PFSK-1 (cell line): ENCODE data around the gene TRIM54.

Experiments
- FOXP2 ChIP-seq: optimal IDR thresholded peaks from 2 replicates; pipeline ENCODE3; 2011; ENCODE audit warnings: borderline replicate concordance, control low read depth, inconsistent platforms; ENCODE audit not compliant: insufficient read depth; ENCODE audit errors: extremely low read length, extremely low read depth
- POLR2AphosphoS5 ChIP-seq: IDR thresholded peaks from 2 replicates; pipeline ENCODE4 v1.6.1; 2012; ENCODE audit warnings: low read depth, mild to moderate bottlenecking, control low read depth, low read length, moderate library complexity
- REST ChIP-seq, 2 experiments: IDR thresholded peaks; 2 replicates each; pipeline versions ENCODE4 v1.6.1 to v1.8.0; 2011 to 2012; ENCODE audit warnings: low read depth in 2 of 2, low read length in 2 of 2, control low read depth in 1 of 2, inconsistent platforms in 1 of 2, mild to moderate bottlenecking in 1 of 2, moderate library complexity in 1 of 2; ENCODE audit not compliant: insufficient read depth in 1 of 2
- SIN3A ChIP-seq: IDR thresholded peaks from 2 replicates; pipeline ENCODE4 v1.6.1; 2012; ENCODE audit warnings: mild to moderate bottlenecking, low read length, moderate library complexity, borderline replicate concordance; ENCODE audit not compliant: insufficient read depth
- TAF1 ChIP-seq: IDR thresholded peaks from 2 replicates; pipeline ENCODE4 v1.6.1; 2012; ENCODE audit warnings: low read length, control low read depth, borderline replicate concordance; ENCODE audit not compliant: insufficient read depth

The TRIM54 gene

GRCh38 chr2:27298391-27299080, 16.3 kb downstream of the TRIM54 start:
- TF ChIP-seq POLR2AphosphoS5 (no peak), FOXP2 (no peak), SIN3A (no peak), TAF1 (no peak), REST (IDR thresholded peaks at IDR 0.05; ENCODE audit: insufficient read depth in 1 of 2, low read depth in 2 of 2, low read length in 2 of 2) (no peak)

GRCh38 chr2:27303093-27304025, 21.1 kb downstream of the TRIM54 start:
- no peak for TF ChIP-seq POLR2AphosphoS5
- TF ChIP-seq SIN3A, result no peak
- TF ChIP-seq FOXP2, result no peak
- TF ChIP-seq REST (IDR thresholded peaks at IDR 0.05; ENCODE audit: insufficient read depth in 1 of 2, low read depth in 2 of 2, low read length in 2 of 2), result no peak
- TF ChIP-seq TAF1, result no peak

DNA sequence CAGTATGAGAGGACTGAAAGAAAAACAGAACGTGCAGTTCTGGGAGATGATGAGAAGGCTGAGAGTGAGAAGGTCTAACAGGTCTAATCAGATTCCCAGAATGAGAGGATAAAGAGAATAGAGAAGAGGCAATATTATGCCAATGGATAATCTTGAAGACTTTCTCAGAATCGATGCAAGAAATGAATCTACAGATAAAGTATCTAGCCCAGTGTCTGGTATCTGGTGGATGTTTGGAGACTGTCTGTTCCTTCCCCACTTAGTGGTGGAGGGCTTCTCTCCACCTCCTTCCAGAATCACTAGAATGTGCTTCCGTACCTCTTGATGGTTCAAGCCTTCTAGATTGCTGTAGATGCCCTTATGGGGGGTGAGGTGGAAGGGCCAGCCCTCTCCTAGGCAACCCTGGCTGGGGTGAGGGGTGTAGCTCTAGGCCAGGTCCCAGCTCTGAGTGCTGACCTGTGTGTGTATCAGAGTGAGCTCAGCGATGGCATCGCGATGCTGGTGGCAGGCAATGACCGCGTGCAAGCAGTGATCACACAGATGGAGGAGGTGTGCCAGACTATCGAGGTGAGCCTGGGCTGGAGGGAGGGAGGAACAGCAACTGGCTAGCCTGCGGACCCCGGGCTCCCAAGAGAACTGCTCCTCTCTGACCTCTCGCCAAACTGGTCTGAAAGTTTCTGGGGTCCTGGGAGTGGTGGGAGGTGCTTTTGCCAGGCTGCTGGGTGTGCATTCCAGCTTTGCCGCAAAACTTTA, 22.4 kb downstream of the TRIM54 start:
- no peak for TF ChIP-seq SIN3A
- TF ChIP-seq FOXP2, result no peak
- no peak for TF ChIP-seq REST (IDR thresholded peaks at IDR 0.05; ENCODE audit: insufficient read depth in 1 of 2, low read depth in 2 of 2, low read length in 2 of 2)
- no peak for TF ChIP-seq TAF1
- no peak for TF ChIP-seq POLR2AphosphoS5

GRCh38 chr2:27305516-27305915, 23.3 kb downstream of the TRIM54 start:
- no peak for TF ChIP-seq SIN3A
- TF ChIP-seq REST (IDR thresholded peaks at IDR 0.05; ENCODE audit: insufficient read depth in 1 of 2, low read depth in 2 of 2, low read length in 2 of 2), result no peak
- no peak for TF ChIP-seq TAF1
- no peak for TF ChIP-seq POLR2AphosphoS5
- TF ChIP-seq FOXP2, result no peak
